GM12878 (cell line): ENCODE results near the gene FSHB. TPM values are rescaled to one million over a fixed set of nuclear protein-coding genes. Genes with fewer than 3 reads are reported as not detected.
"Not testable (repeated sequence)": the region's sequence is repeated elsewhere in the genome, so short reads cannot be mapped to it uniquely, and the experiment has no call there.

Experiments used
- ATAC-seq: fragments of 200-7000 bp; cut with Tn5 transposase; 3 replicates; pipeline ENCODE4 v1.9.1; 2020; ENCODE audit warnings: mild to moderate bottlenecking, moderate library complexity
- BruUV-seq: library from RNA; stranded (reverse); fragments of 400-500 nt; replicated peaks from 2 replicates; lab custom pipeline; 2021; lab: Mats Ljungman, UMichigan
- CTCF ChIA-PET: fragments of 300-600 bp; sonication (Branson Sonifier 250); formaldehyde crosslinking; extraction: SDS; loops from one replicate; lab custom pipeline; 2021; ENCODE audit warnings: inconsistent platforms; lab: Yijun Ruan, JAX
- POLR2A ChIA-PET: fragments of 350-600 bp; formaldehyde crosslinking; extraction: SDS; loops from one replicate; lab custom pipeline; 2021; ENCODE audit warnings: inconsistent platforms; lab: Charles Lee
- RAD21 ChIA-PET: fragments of 300-600 bp; sonication (Branson Sonifier 250); formaldehyde crosslinking; loops from one replicate; lab custom pipeline; 2023; ENCODE audit warnings: antibody characterized with exemption; ENCODE audit not compliant: unreplicated experiment; lab: Charles Lee
- SMC1A ChIA-PET: fragments of 300-600 bp; sonication (Branson Sonifier 250); formaldehyde crosslinking; loops from one replicate; lab custom pipeline; 2023; ENCODE audit not compliant: unreplicated experiment, uncharacterized antibody; lab: Charles Lee
- DNase-seq: peaks from one replicate; pipeline ENCODE4 v3.0.0-alpha.2; 2011; ENCODE audit warnings: low read depth, low spot score
- FAIRE-seq: peaks from 3 replicates; lab custom pipeline; 2011; peaks lifted over from hg19 to GRCh38; lab: Jason Lieb, UNC
- H2AFZ ChIP-seq: 2 replicates; pipeline ENCODE4 v1.6.0; 2011; ENCODE audit warnings: low read depth, low read length, control low read depth; ENCODE audit not compliant: control insufficient read depth
- H3K27ac ChIP-seq: 2 replicates; pipeline ENCODE4 v1.5.1; 2011; ENCODE audit warnings: control low read depth; ENCODE audit not compliant: control insufficient read depth, insufficient read depth
- H3K27me3 ChIP-seq, 2 experiments: replicated peaks in 1 of 2; 2 replicates each; pipeline versions ENCODE4 v1.6.0 to v1.6.1; 2011; ENCODE audit warnings: low read length in 1 of 2; ENCODE audit not compliant: control insufficient read depth in 2 of 2, insufficient read depth in 2 of 2
- H3K36me3 ChIP-seq, 2 experiments: 2 replicates each; pipeline ENCODE4 v1.5.1; 2011; ENCODE audit warnings: low read length in 1 of 2; ENCODE audit not compliant: control insufficient read depth in 2 of 2, insufficient read depth in 2 of 2
- H3K4me1 ChIP-seq: 2 replicates; pipeline ENCODE4 v1.6.1; 2011; ENCODE audit warnings: mild to moderate bottlenecking, low read length, moderate library complexity, mixed read lengths; ENCODE audit not compliant: control insufficient read depth, insufficient read depth
- H3K4me2 ChIP-seq: 2 replicates; pipeline ENCODE4 v1.6.0; 2011; ENCODE audit warnings: control low read depth; ENCODE audit not compliant: control insufficient read depth, insufficient read depth
- H3K4me3 ChIP-seq: fragments of 200-600 bp; sonication (generic); 2 replicates; pipeline ENCODE4 v1.5.1; 2016
- H3K79me2 ChIP-seq: 2 replicates; pipeline ENCODE4 v1.6.0; 2011; ENCODE audit warnings: low read length; ENCODE audit not compliant: control insufficient read depth, insufficient read depth
- H3K9ac ChIP-seq: 2 replicates; pipeline ENCODE4 v1.8.0; 2011; ENCODE audit warnings: low read length, control low read depth, mixed read lengths; ENCODE audit not compliant: control insufficient read depth, insufficient read depth
- H3K9me3 ChIP-seq: replicated peaks from 3 replicates; pipeline ENCODE4 v1.5.1; 2011; ENCODE audit warnings: mild to moderate bottlenecking, low read length; ENCODE audit not compliant: control insufficient read depth, insufficient read depth
- H4K20me1 ChIP-seq: 2 replicates; pipeline ENCODE4 v1.6.0; 2011; ENCODE audit not compliant: control insufficient read depth, insufficient read depth
- BACH1 ChIP-seq: fragments of 450-650 bp; IDR thresholded peaks from 2 replicates; pipeline ENCODE4 v1.6.1; 2017; ENCODE audit warnings: mild to moderate bottlenecking, borderline replicate concordance
- MYB ChIP-seq: fragments of 150-350 bp; IDR thresholded peaks from 2 replicates; pipeline ENCODE4 v1.6.1; 2014; ENCODE audit warnings: mild to moderate bottlenecking, low read depth, low read length, borderline replicate concordance
- ZBED1 ChIP-seq: IDR thresholded peaks from 2 replicates; pipeline ENCODE4 v1.6.1; 2016; ENCODE audit warnings: borderline replicate concordance
- WGBS: methylation state at CpG from one replicate; pipeline ENCODE4 v1.1.6; 2016; ENCODE audit warnings: low lambda C conversion rate; ENCODE audit not compliant: insufficient replicate concordance, insufficient coverage; ENCODE audit errors: missing lambda C conversion rate; 5-methylcytosine and 5-hydroxymethylcytosine counted together
- in situ Hi-C: fragments of 300-500 bp; cut with MboI; formaldehyde crosslinking; loops from 9 replicates; pipeline ENCODE4 v1.14.3; 2018; ENCODE audit warnings: mixed read lengths
- intact Hi-C: fragments of 100-400 bp; cut with micrococcal nuclease; formaldehyde crosslinking; loops from one replicate; pipeline ENCODE4 v1.14.2; 2022; ENCODE audit not compliant: unreplicated experiment
- polyA plus RNA-seq, 11 experiments: library from polyadenylated mRNA; depleted of rRNA in 4 of 11; unstranded in 6 of 11; stranded (reverse) in 5 of 11; fragments of >200 nt; fragmentation: Nextera tagmentation in 4 of 11; fragmentation: Illumina TruSeq in 1 of 11; extraction: Ambion mirVana in 4 of 11; extraction: Trizol in 1 of 11; gene quantifications; 1 replicate in 1 of 11; 2 replicates in 10 of 11; pipeline versions ENCODE4 v1.2.1 to v1.2.3, GENCODE V29; 2011 to 2016; ENCODE audit warnings: inconsistent platforms in 2 of 11, missing spikeins in 2 of 11, low read depth in 1 of 11
- total RNA-seq, 4 experiments: library from RNA; depleted of rRNA in 3 of 4; stranded (reverse); fragments of >200 nt in 3 of 4; fragmentation: Illumina TruSeq in 1 of 4; extraction: Trizol in 1 of 4; gene quantifications; 2 replicates each; pipeline versions ENCODE4 v1.2.1 to v1.2.3, GENCODE V29; 2013 to 2021
- TF ChIP-seq, protein P1 (sequence below): fragments of 450-650 bp; IDR thresholded peaks from 2 replicates; pipeline ENCODE4 v1.6.1; 2016; ENCODE audit warnings: mild to moderate bottlenecking

FSHB gene
- total and polyA plus RNA-seq, 10 of the 15 experiments (the other 5 are each of a cell fraction or from before 2014, with no cell fraction given): not detected

DNA sequence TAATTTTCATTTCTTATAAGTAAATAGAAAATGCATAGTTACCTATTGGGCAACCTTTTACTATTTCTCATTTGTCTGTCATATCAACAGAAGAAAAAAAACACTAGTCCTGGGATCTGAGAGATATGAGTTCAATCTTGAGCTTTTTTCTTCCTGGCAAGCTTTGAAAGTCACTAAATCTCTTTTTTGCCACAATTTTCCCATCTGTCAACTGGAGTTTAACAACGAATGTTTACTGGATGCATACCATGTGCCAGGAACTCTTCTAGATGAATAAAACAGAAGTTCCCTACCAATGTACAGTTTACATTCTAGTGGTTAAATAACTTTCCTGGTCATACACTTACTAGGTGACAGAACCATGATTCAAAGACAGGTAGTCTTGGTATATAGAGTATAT lies 31.0 kb downstream of the FSHB start:
- ChIA-PET CTCF (interaction anchor here (1.3 kb wide), 1 partner anchor 10 kb away, joined by 4 read pairs; no protein-coding TSS in a partner anchor), RAD21 (interaction anchor here (0.5 kb wide), 1 partner anchor 138 kb away, joined by 3 read pairs; no protein-coding TSS in a partner anchor), SMC1A (interaction anchor here (0.8 to 1.4 kb wide), 3 partner anchors 12 to 52 kb away, joined by 3 to 5 read pairs (median 4); no protein-coding TSS in a partner anchor)
- in situ Hi-C loops (no loop called here), intact Hi-C loops (loop anchor here (2.0 kb wide), 1 partner anchor 49 kb away; no protein-coding TSS in a partner anchor)
- H3K9me3 ChIP-seq: no peaks in the 10 kb centered on the region
- no peaks in the 10 kb centered on the region for H4K20me1 ChIP-seq
- no peaks in the 10 kb centered on the region for H3K27me3 ChIP-seq
- ATAC-seq: no peak
- FAIRE-seq: no peak
- no peak for DNase-seq
- H3K4me3 ChIP-seq: no peak overlapping the region
- no peak overlapping the region for H3K27ac ChIP-seq
- BruUV-seq: no TSS peak
- no peak overlapping the region for H3K9ac ChIP-seq
- no peaks in the 10 kb centered on the region for H3K36me3 ChIP-seq
- H3K4me1 ChIP-seq: no peaks in the 10 kb centered on the region
- TF ChIP-seq, protein P1, sequence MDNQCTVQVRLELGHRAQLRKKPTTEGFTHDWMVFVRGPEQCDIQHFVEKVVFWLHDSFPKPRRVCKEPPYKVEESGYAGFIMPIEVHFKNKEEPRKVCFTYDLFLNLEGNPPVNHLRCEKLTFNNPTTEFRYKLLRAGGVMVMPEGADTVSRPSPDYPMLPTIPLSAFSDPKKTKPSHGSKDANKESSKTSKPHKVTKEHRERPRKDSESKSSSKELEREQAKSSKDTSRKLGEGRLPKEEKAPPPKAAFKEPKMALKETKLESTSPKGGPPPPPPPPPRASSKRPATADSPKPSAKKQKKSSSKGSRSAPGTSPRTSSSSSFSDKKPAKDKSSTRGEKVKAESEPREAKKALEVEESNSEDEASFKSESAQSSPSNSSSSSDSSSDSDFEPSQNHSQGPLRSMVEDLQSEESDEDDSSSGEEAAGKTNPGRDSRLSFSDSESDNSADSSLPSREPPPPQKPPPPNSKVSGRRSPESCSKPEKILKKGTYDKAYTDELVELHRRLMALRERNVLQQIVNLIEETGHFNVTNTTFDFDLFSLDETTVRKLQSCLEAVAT: no peak
- no peak for TF ChIP-seq ZBED1
- TF ChIP-seq MYB: no peak
- no peak for TF ChIP-seq BACH1
- TF ChIP-seq, all 136 proteins: peak for 0
- POLR2A ChIA-PET: no interaction called here
- WGBS: 0% methylated on average over 1 of the region's 1 CpG
- H2AFZ ChIP-seq: no peak overlapping the region
- no peak overlapping the region for H3K4me2 ChIP-seq
- H3K79me2 ChIP-seq: no peaks in the 10 kb centered on the region

DNA sequence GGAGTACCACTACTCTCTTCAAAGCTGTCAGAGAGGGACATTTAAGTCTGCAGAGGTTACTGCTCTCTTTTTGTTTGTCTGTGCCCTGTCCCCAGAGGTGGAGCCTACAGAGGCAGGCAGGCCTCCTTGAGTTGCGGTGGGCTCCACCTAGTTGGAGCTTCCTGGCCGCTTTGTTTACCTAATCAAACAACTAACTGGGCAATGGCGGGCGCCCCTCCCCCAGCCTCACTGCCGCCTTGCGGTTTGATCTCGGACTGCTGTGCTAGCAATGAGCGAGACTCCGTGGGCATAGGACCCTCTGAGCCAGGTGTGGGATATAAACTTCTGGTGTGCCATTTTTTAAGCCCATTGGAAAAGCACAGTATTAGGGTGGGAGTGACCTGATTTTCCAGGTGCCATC lies 37.8 kb downstream of the FSHB start:
- WGBS: 51% methylated on average over 9 of the region's 9 CpGs
- H3K4me1 ChIP-seq, in situ Hi-C loops, intact Hi-C loops, H3K79me2 ChIP-seq, RAD21 ChIA-PET, POLR2A ChIA-PET, SMC1A ChIA-PET, H3K27me3 ChIP-seq, DNase-seq, H4K20me1 ChIP-seq, CTCF ChIA-PET, H3K9ac ChIP-seq, FAIRE-seq, H3K4me2 ChIP-seq, H3K4me3 ChIP-seq, H2AFZ ChIP-seq, H3K9me3 ChIP-seq, H3K27ac ChIP-seq, ATAC-seq, BruUV-seq, H3K36me3 ChIP-seq: not testable (repeated sequence)
